ES-I3 (cell line): ENCODE results near the gene FAM229B.
"Not testable (repeated sequence)": the region's sequence is repeated elsewhere in the genome, so short reads cannot be mapped to it uniquely, and the experiment has no call there.

Experiments
- H3K36me3 ChIP-seq: 2 replicates; pipeline ENCODE4 v1.6.1; 2013; ENCODE audit warnings: mild to moderate bottlenecking, low read length, control low read depth, moderate library complexity; ENCODE audit not compliant: insufficient read depth
- H3K4me1 ChIP-seq: 2 replicates; pipeline ENCODE4 v1.6.1; 2013; ENCODE audit warnings: mild to moderate bottlenecking, control low read depth, low read length; ENCODE audit not compliant: insufficient read depth
- H3K9ac ChIP-seq: 2 replicates; pipeline ENCODE4 v1.6.1; 2013; ENCODE audit warnings: low read depth, mild to moderate bottlenecking, low read length, moderate library complexity
- H3K9me3 ChIP-seq: 2 replicates; pipeline ENCODE4 v1.6.1; 2013; ENCODE audit warnings: mild to moderate bottlenecking, low read length, moderate library complexity; ENCODE audit not compliant: control insufficient read depth, insufficient read depth

The FAM229B gene

DNA sequence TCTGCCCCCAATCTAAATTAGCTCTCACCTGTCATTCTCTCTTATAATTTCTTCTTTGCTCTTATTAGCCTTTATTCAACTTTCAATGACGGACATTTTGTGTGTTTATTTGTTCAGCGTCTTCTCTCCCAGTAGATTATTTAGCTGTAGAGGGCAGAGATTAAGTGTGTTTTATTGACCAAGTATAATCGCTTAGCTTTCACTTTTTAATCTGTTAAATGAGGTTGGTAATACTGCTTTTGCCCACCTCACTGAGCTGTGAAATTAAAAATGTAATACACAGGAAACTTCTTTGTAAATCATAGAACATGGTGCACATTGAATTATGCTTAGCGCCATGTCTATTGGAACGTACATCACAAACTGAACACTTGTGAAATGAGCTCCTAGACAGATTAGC lies 37.0 kb upstream of the FAM229B start:
- H3K4me1 ChIP-seq = no peaks in the 10 kb centered on the region
- H3K9ac ChIP-seq = no peak overlapping the region
- H3K36me3 ChIP-seq = no peaks in the 10 kb centered on the region
- no peaks in the 10 kb centered on the region for H3K9me3 ChIP-seq

DNA sequence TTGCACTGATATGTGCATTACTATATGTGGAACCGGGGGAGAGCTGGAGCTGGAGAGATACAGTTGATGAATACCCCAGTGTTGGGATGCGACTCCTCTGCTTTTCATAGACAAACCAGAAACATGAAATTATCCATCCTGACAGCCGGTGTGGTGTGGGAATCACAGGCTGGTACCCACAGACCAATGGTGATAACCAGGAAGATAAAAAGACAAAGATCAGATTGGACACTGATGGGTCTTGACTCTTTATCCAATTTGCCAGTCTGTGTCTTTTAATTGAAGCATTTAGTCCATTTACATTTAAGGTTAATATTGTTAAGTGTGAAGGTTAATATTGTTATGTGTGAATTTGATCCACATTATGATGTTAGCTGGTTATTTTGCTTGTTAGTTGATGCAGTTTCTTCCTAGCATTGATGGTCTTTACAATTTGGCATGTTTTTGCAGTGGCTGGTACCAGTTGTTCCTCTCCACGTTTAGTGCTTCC lies 36.1 kb upstream of the FAM229B start:
- not testable (repeated sequence) for H3K9me3 ChIP-seq, H3K4me1 ChIP-seq, H3K9ac ChIP-seq, H3K36me3 ChIP-seq

DNA sequence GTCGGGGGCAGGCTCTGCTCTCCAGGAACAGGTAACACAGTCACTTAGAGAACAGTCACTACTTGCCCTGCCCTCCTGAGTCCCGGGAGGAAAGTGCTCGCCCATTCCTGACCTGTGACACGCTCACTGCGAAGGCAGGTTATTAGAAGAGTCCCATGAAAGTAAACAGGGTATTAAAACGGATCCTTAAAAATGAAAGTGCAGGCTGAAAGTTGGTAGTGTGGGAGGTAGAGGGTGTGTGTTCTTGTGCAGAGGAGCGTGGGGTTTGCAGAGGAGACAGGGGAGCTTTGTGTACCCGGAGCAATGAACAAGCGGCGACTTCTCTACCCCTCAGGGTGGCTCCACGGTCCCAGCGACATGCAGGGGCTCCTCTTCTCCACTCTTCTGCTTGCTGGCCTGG lies 33.4 kb upstream of the FAM229B start, which contains the start of gene CCN6:
Gene CCN6 (plus strand): TSS at position 104 of the 400 bp plus-strand sequence. CDS start 254 bp downstream, at position 358.
- H3K9me3 ChIP-seq = no peaks in the 10 kb centered on the region
- H3K4me1 ChIP-seq = no peaks in the 10 kb centered on the region
- H3K9ac ChIP-seq = no peak within 1 kb of the TSS
- H3K36me3 ChIP-seq = no peaks in the 10 kb centered on the region

GRCh38 chr6:112054555-112055190 lies 32.7 kb upstream of the FAM229B start:
- Histone ChIP-seq H3K4me1 (no peaks in the 10 kb centered on the region), H3K36me3 (no peaks in the 10 kb centered on the region), H3K9me3 (no peaks in the 10 kb centered on the region), H3K9ac (no peak overlapping the region)

DNA sequence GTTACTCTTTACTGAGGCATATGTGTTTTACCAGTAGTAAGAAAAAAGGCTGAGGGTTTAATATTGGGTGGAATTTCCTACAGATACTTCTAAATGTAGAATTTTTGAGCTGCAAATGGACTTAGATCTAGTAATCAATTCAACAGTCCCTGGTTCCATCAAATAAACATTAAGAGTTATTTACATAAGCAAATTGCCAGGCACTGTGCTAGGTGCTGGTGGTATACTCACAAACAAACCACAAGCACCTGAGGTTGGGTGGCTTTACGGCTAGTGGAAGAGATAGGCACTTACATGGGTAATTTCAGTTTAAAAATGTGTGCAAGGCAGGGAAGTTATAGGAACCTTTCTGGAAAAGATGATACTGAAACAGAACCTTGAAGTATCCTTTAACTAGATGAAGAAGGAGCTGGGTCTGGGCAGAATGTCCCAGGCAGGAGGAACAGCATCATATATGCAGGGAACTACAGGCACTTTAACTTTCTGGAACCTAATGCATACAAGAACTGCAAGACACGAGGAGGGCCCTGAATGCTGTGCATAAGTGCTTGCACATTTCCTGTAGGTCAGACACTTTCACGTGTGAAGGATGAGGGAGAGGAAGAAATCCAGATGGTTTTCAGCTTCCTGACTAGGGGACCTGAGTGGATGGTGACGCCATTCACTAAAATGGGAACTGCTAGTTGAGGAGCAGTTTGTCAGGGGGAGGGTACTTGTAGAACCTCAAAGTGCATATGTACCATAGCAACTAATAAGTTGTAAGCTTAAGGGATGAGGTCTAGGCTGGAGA lies 29.0 kb upstream of the FAM229B start:
- H3K36me3 ChIP-seq = no peaks in the 10 kb centered on the region
- no peaks in the 10 kb centered on the region for H3K4me1 ChIP-seq
- no peak overlapping the region for H3K9ac ChIP-seq
- no peaks in the 10 kb centered on the region for H3K9me3 ChIP-seq

DNA sequence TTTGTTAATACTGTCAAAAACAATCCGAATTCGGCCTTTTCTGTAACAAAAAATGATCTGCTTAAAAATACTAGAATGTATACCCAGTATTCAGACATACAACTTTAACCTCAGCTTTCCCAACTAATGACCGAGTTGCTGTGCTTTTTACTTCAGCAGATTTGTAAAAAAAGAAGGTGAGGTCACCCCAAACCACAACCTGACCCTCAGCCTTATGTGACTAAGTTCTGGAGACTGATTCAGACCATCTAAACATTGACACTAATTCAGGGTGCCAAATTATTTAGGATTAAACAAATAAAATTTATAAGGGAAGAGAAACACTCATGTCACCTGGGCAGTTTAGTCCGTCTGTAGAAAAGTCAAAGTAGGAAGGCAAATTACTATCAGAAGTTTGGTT lies 25.8 kb upstream of the FAM229B start:
- no peaks in the 10 kb centered on the region for H3K36me3 ChIP-seq
- H3K9ac ChIP-seq = no peak overlapping the region
- no peaks in the 10 kb centered on the region for H3K4me1 ChIP-seq
- H3K9me3 ChIP-seq = no peaks in the 10 kb centered on the region

DNA sequence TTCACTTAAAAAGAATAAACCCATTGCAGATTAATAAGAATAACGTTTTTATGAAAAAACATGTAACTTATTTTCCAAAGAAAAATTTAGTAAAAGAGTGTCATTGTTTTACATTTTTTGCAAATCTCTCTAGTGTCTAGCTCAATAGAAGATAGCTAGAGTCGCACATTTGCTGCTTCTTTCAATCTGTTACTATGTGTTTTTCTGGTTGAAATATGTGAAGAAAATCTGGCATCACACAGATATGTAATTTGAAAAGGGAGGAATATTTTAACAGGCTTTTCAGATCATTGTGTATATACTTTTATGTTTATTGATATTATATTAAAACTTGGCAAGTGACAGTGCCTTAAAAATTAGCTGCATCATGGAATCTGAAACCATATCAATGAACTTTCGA lies 24.4 kb upstream of the FAM229B start:
- Histone ChIP-seq H3K9me3 (no peaks in the 10 kb centered on the region), H3K4me1 (no peaks in the 10 kb centered on the region), H3K9ac (no peak overlapping the region), H3K36me3 (no peaks in the 10 kb centered on the region)

- no peaks in the 10 kb centered on the region for H3K36me3 ChIP-seq
- no peaks in the 10 kb centered on the region for H3K9me3 ChIP-seq
- H3K9ac ChIP-seq = no peak overlapping the region
- no peaks in the 10 kb centered on the region for H3K4me1 ChIP-seq
Observed at GRCh38 chr6:112065426-112065986, 21.9 kb upstream of the FAM229B start.

DNA sequence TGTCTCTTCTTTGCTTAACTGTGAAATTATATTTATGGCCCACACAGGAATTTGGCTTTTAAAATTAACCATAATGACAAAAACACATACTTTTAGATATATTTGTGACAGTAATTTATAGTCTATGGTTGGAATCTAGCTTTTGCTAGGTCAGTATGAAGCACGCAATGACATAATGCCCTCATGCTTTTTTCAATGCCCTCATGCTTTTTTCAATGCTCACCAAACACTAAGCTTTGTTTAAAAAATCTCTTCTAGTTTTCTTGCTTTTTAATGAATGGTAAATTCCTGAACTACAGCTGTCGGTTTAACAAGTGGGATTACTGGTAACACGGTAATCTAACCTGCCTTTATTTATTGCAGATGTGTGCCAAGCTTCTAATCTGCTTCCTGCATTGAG lies 20.8 kb upstream of the FAM229B start:
- Histone ChIP-seq H3K9ac (no peak overlapping the region), H3K36me3 (no peaks in the 10 kb centered on the region), H3K9me3 (no peaks in the 10 kb centered on the region), H3K4me1 (no peaks in the 10 kb centered on the region)

DNA sequence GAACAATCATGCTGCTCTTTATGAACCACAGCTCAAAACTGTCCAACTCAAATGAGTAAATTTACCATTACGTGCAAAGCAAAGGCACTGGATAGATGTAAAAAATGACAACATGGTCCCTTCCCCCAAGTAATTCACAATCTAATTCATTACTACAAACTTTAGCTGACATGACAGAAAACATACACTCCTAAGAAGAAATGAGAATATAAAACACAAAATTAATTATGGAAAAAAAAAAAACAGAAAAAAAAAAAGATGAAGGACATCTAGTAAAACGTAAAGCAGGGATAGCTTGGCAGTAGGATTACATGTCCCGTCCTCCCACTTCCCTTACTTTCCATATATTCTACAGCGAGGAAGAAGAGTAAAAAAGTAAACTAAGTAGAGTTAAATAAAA lies 5.8 kb upstream of the FAM229B start:
- Histone ChIP-seq H3K9me3 (no peaks in the 10 kb centered on the region), H3K9ac (no peak overlapping the region), H3K36me3 (peaks cover 6% of the 10 kb centered on the region; the same call in 1 of the 2 replicates), H3K4me1 (no peaks in the 10 kb centered on the region)

GRCh38 chr6:112085286-112086065 lies 1.9 kb upstream of the FAM229B start:
- Histone ChIP-seq H3K9me3 (no peaks in the 10 kb centered on the region), H3K4me1 (no peaks in the 10 kb centered on the region), H3K9ac (no peak overlapping the region), H3K36me3 (peaks cover 4% of the 10 kb centered on the region; the same call in 1 of the 2 replicates)

DNA sequence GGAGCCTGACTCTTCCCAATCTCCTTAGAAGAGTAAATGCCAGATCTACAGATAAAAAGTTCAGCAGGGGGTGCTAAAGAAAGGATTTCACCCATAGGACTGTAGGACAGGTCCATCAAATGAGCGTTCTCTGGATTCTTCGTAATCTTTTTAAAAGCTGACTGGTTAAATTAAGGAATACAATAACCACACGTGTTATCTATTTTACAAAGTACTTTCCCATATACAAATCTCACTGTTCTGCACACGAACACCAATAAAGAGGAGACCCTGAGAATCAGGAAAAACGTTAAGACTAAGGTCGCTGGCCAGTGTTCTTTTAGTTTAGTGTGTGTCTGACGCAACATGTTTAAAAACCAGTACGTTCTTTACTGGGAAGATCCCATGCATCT lies 651 bp upstream of the FAM229B start:
- Histone ChIP-seq H3K4me1 (no peaks in the 10 kb centered on the region), H3K9ac (peak overlapping the region; percentile 64), H3K36me3 (no peaks in the 10 kb centered on the region), H3K9me3 (no peaks in the 10 kb centered on the region)

- Histone ChIP-seq H3K4me1 (no peaks in the 10 kb centered on the region), H3K9ac (peak overlapping the region; percentile 64; the same call in 1 of the 2 replicates), H3K36me3 (no peaks in the 10 kb centered on the region), H3K9me3 (no peaks in the 10 kb centered on the region)
Observed at GRCh38 chr6:112087916-112088315, 525 bp downstream of the FAM229B start.

DNA sequence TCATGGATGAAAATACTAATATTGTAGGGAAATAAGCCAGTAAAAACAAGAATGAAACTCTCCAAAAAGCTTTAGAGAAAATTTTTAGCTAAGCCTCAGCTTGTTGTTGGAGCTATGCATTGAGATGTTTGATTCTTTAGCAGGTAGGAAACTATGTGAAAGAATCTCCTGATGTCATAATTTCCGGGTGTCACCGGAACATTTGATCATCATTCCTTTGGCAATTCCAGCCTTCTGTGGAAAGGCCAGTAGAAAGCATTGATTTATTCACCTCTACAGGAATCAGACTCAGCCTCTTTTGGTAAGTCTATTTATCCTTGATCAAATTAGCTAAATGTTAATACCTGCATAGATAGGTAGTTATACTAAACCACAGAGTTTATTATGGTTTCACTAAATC lies 9.5 kb downstream of the FAM229B start:
- Histone ChIP-seq H3K9ac (no peak overlapping the region), H3K36me3 (0 out of 2 replicates have a peak, but pooled peaks cover 3% of the 10 kb centered on the region), H3K9me3 (no peaks in the 10 kb centered on the region), H3K4me1 (peaks cover 28% of the 10 kb centered on the region)
